GM18511 (cell line): ENCODE data around the gene SMCO3.
A peak's percentile ranks its signal among the peaks of the same experiment; 100 is the strongest.

ENCODE experiments used
- ATAC-seq: cut with Tn5 transposase; IDR thresholded peaks from one replicate; pipeline ENCODE4 v1.9.1; 2021; ENCODE audit warnings: mild to moderate bottlenecking, moderate library complexity; ENCODE audit not compliant: unreplicated experiment

The SMCO3 gene

GRCh38 chr12:14833336-14833735, 19.4 kb upstream of the SMCO3 start:
- no peak for ATAC-seq

GRCh38 chr12:14828892-14829291, 14.9 kb upstream of the SMCO3 start:
- ATAC-seq = peak; percentile 85

GRCh38 chr12:14827043-14827442, 13.1 kb upstream of the SMCO3 start:
- ATAC-seq = no peak

- no peak for ATAC-seq
Observed at GRCh38 chr12:14826491-14826890, 12.5 kb upstream of the SMCO3 start.

- no peak for ATAC-seq
Observed at GRCh38 chr12:14825256-14825655, 11.3 kb upstream of the SMCO3 start.

GRCh38 chr12:14824012-14824634, 10.1 kb upstream of the SMCO3 start:
- ATAC-seq = no peak

GRCh38 chr12:14811486-14811885, 2.5 kb downstream of the SMCO3 start:
- ATAC-seq = no peak

- ATAC-seq = no peak
Observed at GRCh38 chr12:14810953-14811483, 3.0 kb downstream of the SMCO3 start.

GRCh38 chr12:14810167-14810952, 3.6 kb downstream of the SMCO3 start:
- ATAC-seq = no peak

- peak; percentile 27 for ATAC-seq
Observed at GRCh38 chr12:14803830-14804160, 10.2 kb downstream of the SMCO3 start.

- ATAC-seq = peak; percentile 99
Observed at GRCh38 chr12:14803011-14803829, 10.8 kb downstream of the SMCO3 start, which contains the start of the genes C12orf60 and WBP11. Gene C12orf60, plus strand, starts transcription at chr12:14803670. Its CDS starts 19,266 bp downstream, at chr12:14822936. Gene WBP11, minus strand, starts transcription at chr12:14803478. Its CDS starts 2,095 bp downstream, at chr12:14801383.

GRCh38 chr12:14802721-14803010, 11.3 kb downstream of the SMCO3 start:
- ATAC-seq = no peak

- ATAC-seq = no peak
Observed at GRCh38 chr12:14802247-14802646, 11.7 kb downstream of the SMCO3 start.

- no peak for ATAC-seq
Observed at GRCh38 chr12:14795028-14795448, 18.9 kb downstream of the SMCO3 start.

GRCh38 chr12:14785568-14785967, 28.4 kb downstream of the SMCO3 start:
- no peak for ATAC-seq

- no peak for ATAC-seq
Observed at GRCh38 chr12:14784471-14784870, 29.5 kb downstream of the SMCO3 start.

- ATAC-seq = no peak
Observed at GRCh38 chr12:14782756-14783155, 31.2 kb downstream of the SMCO3 start.

GRCh38 chr12:14781563-14781962, 32.4 kb downstream of the SMCO3 start:
- ATAC-seq = no peak

- no peak for ATAC-seq
Observed at GRCh38 chr12:14780859-14781258, 33.1 kb downstream of the SMCO3 start.

GRCh38 chr12:14779834-14780233, 34.1 kb downstream of the SMCO3 start:
- ATAC-seq = no peak

- no peak for ATAC-seq
Observed at GRCh38 chr12:14777271-14777670, 36.7 kb downstream of the SMCO3 start.
